HepG2 (cell line): ENCODE results near the gene CCBE1. TPM values are rescaled to one million over a fixed set of nuclear protein-coding genes. Genes with fewer than 3 reads are reported as not detected.

Experiments used
- ATAC-seq: fragments of 200-7000 bp; cut with Tn5 transposase; 3 replicates; pipeline ENCODE4 v1.9.1; 2020; ENCODE audit warnings: mild to moderate bottlenecking, moderate library complexity
- BruUV-seq: library from RNA; stranded (reverse); fragments of 400-500 nt; replicated peaks from 2 replicates; lab custom pipeline; 2021; lab: Mats Ljungman, UMichigan
- CTCF ChIA-PET: fragments of 300-600 bp; formaldehyde crosslinking; extraction: SDS; loops from one replicate; lab custom pipeline; 2021; ENCODE audit warnings: low total read pairs, inconsistent platforms, low intra/inter-chr PET ratio; lab: Yijun Ruan, JAX
- POLR2A ChIA-PET: fragments of 350-600 bp; sonication (Branson Sonifier 250); formaldehyde crosslinking; loops from one replicate; lab custom pipeline; 2020; ENCODE audit warnings: antibody characterized with exemption, inconsistent platforms; lab: Yijun Ruan, JAX
- DNase-seq: peaks from one replicate; pipeline ENCODE4 v3.0.0-alpha.2; 2015; ENCODE audit warnings: low spot score
- FAIRE-seq: peaks from 3 replicates; lab custom pipeline; 2011; peaks lifted over from hg19 to GRCh38; lab: Jason Lieb, UNC
- H2AFZ ChIP-seq: one replicate; pipeline ENCODE4 v1.6.1; 2011; ENCODE audit warnings: low read length, inconsistent platforms
- H3K27ac ChIP-seq: fragments of 300-600 bp; 3 replicates; pipeline ENCODE4 v1.8.0; 2011; ENCODE audit warnings: mixed run types, mild to moderate bottlenecking, mixed read lengths, low read length, inconsistent platforms; ENCODE audit not compliant: insufficient read depth; ENCODE audit errors: extremely low read length
- H3K27me3 ChIP-seq, 2 experiments: fragments of 200-600 bp in 1 of 2; 2 replicates in 1 of 2; 3 replicates in 1 of 2; pipeline versions ENCODE4 v1.6.0 to v1.8.0; 2011; ENCODE audit warnings: low read length in 2 of 2, mild to moderate bottlenecking in 2 of 2, moderate library complexity in 2 of 2, inconsistent platforms in 1 of 2; ENCODE audit not compliant: insufficient read depth in 2 of 2, control insufficient read depth in 1 of 2
- H3K36me3 ChIP-seq, 2 experiments: fragments of 200-600 bp in 1 of 2; replicated peaks in 1 of 2; 2 replicates in 1 of 2; 3 replicates in 1 of 2; pipeline versions ENCODE4 v1.5.1 to v1.8.0; 2011; ENCODE audit warnings: low read length in 2 of 2, inconsistent platforms in 1 of 2; ENCODE audit not compliant: insufficient read depth in 2 of 2, control insufficient read depth in 1 of 2
- H3K4me1 ChIP-seq: 2 replicates; pipeline ENCODE4 v1.5.1; 2012; ENCODE audit warnings: low read length, inconsistent platforms; ENCODE audit not compliant: insufficient read depth
- H3K4me2 ChIP-seq: 2 replicates; pipeline ENCODE4 v1.6.0; 2011; ENCODE audit warnings: low read depth, low read length, inconsistent platforms
- H3K4me3 ChIP-seq, 3 experiments: fragments of 200-600 bp in 1 of 3; sonication (generic), shearing (Covaris generic) in 1 of 3; replicated peaks in 1 of 3; 2 replicates each; pipeline ENCODE4 v1.5.1; 2011 to 2016; ENCODE audit warnings: low read length in 3 of 3, inconsistent platforms in 2 of 3, low read depth in 2 of 3, mild to moderate bottlenecking in 2 of 3, control low read depth in 1 of 3, mixed read lengths in 1 of 3; ENCODE audit not compliant: insufficient read depth in 1 of 3
- H3K79me2 ChIP-seq: one replicate; pipeline ENCODE4 v1.6.1; 2011; ENCODE audit warnings: low read length, inconsistent platforms; ENCODE audit not compliant: insufficient read depth
- H3K9ac ChIP-seq: 2 replicates; pipeline ENCODE4 v1.6.0; 2011; ENCODE audit warnings: mild to moderate bottlenecking, low read depth, low read length, inconsistent platforms; ENCODE audit not compliant: insufficient read depth
- H3K9me3 ChIP-seq: 2 replicates; pipeline ENCODE4 v1.5.1; 2012; ENCODE audit warnings: mild to moderate bottlenecking, low read length
- H4K20me1 ChIP-seq: 2 replicates; pipeline ENCODE4 v1.6.0; 2011; ENCODE audit warnings: inconsistent platforms, mild to moderate bottlenecking, low read length, moderate library complexity; ENCODE audit not compliant: insufficient read depth
- CENPX ChIP-seq: sonication (generic); formaldehyde crosslinking; IDR thresholded peaks from 2 replicates; pipeline ENCODE4 v1.9.0; 2021; ENCODE audit warnings: mild to moderate bottlenecking, missing genetic modification reagents, moderate library complexity
- HOXA7 ChIP-seq: sonication (generic); formaldehyde crosslinking; IDR thresholded peaks from 2 replicates; pipeline ENCODE4 v1.8.1; 2022; ENCODE audit warnings: mild to moderate bottlenecking, missing genetic modification reagents, moderate library complexity
- HOXA9 ChIP-seq: sonication (generic); formaldehyde crosslinking; IDR thresholded peaks from 2 replicates; pipeline ENCODE4 v1.8.1; 2022; ENCODE audit warnings: missing genetic modification reagents, mild to moderate bottlenecking, moderate library complexity, borderline replicate concordance
- KMT2B ChIP-seq: IDR thresholded peaks from 2 replicates; pipeline ENCODE4 v1.6.1; 2016; ENCODE audit warnings: missing genetic modification reagents, missing compliant biosample characterization
- LCORL ChIP-seq, 2 experiments: fragments of 450-650 bp in 1 of 2; sonication (generic) in 1 of 2; formaldehyde crosslinking in 1 of 2; IDR thresholded peaks; 2 replicates each; pipeline versions ENCODE4 v1.5.0 to v1.6.1; 2017 to 2020; ENCODE audit warnings: antibody characterized with exemption in 1 of 2, missing genetic modification reagents in 1 of 2
- POGK ChIP-seq: sonication (generic); formaldehyde crosslinking; conservative IDR thresholded peaks from 2 replicates; pipeline ENCODE4 v1.8.0; 2022; ENCODE audit warnings: mild to moderate bottlenecking, moderate library complexity, missing genetic modification reagents
- ZBTB44 ChIP-seq: sonication (generic); formaldehyde crosslinking; IDR thresholded peaks from 2 replicates; pipeline ENCODE4 v1.4.0; 2020; ENCODE audit warnings: missing genetic modification reagents
- ZSCAN30 ChIP-seq: sonication (generic); formaldehyde crosslinking; IDR thresholded peaks from 2 replicates; pipeline ENCODE4 v1.5.0; 2020; ENCODE audit warnings: mild to moderate bottlenecking, missing genetic modification reagents
- ZSCAN31 ChIP-seq: sonication (generic); formaldehyde crosslinking; IDR thresholded peaks from 2 replicates; pipeline ENCODE4 v1.5.0; 2020; ENCODE audit warnings: low read depth, mild to moderate bottlenecking, missing genetic modification reagents
- WGBS: methylation state at CpG from one replicate; pipeline ENCODE4 v1.1.6; 2017; ENCODE audit warnings: low lambda C conversion rate; 5-methylcytosine and 5-hydroxymethylcytosine counted together
- in situ Hi-C: cut with HindIII; loops from 2 replicates; pipeline ENCODE4 v1.10.0; 2017; ENCODE audit warnings: low pct_unique_long_range_greater_than_20kb; ENCODE audit not compliant: extremely low pct_ligation_motif_present
- intact Hi-C: fragments of 100-400 bp; cut with micrococcal nuclease; formaldehyde crosslinking; loops from one replicate; pipeline ENCODE4 v1.10.0; 2022; ENCODE audit not compliant: unreplicated experiment
- polyA plus RNA-seq, 8 experiments: library from polyadenylated mRNA; depleted of rRNA in 3 of 8; stranded (reverse) in 7 of 8; unstranded in 1 of 8; fragments of >200 nt; fragmentation: Illumina TruSeq in 4 of 8; extraction: Trizol in 4 of 8; gene quantifications; 2 replicates each; pipeline versions ENCODE4 v1.2.1 to v1.2.3, GENCODE V29; 2011 to 2016; ENCODE audit warnings: low read depth in 4 of 8, missing spikeins in 1 of 8, mixed read lengths in 1 of 8; ENCODE audit not compliant: insufficient read depth in 1 of 8
- total RNA-seq, 5 experiments: library from RNA; depleted of rRNA; stranded (reverse); fragments of >200 nt; fragmentation: Illumina TruSeq; extraction: Trizol; gene quantifications; 2 replicates each; pipeline ENCODE4 v1.2.3, GENCODE V29; 2016; ENCODE audit warnings: low read depth in 1 of 5
- TF ChIP-seq, protein P1 (sequence below): sonication (generic); formaldehyde crosslinking; IDR thresholded peaks from 2 replicates; pipeline ENCODE4 v1.9.0; 2021; ENCODE audit warnings: missing genetic modification reagents, borderline replicate concordance

Gene CCBE1
- total and polyA plus RNA-seq, 2 of the 13 experiments (the other 11 are each of a cell fraction or from before 2014, with no cell fraction given) = not detected

DNA sequence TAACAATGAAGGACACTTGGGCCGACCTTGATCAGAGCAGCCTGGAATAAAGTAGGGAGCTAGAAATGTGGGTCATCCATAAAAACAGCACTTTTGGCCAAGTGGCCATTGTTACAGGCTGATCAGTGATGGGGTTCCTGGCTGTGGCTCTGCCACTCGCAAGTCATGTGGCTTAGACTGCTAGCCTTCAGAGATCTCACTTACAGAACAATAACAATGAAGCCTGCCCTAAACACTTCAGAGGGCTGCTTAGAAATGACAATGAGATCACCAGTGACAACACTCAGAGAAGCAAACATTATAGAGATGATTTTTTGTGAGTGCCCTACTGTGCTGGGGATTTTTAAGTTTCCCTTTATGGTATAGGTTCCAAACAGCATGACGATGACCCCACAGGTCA is 230.2 kb downstream of the CCBE1 start (continued):
- TF ChIP-seq KMT2B (CRISPR knock-in tag) (no peak), HOXA7 (CRISPR knock-in tag) (no peak), LCORL (IDR thresholded peaks at IDR 0.05) (no peak), LCORL (CRISPR knock-in tag; IDR thresholded peaks at IDR 0.05) (no peak), HOXA9 (CRISPR knock-in tag) (no peak)

DNA sequence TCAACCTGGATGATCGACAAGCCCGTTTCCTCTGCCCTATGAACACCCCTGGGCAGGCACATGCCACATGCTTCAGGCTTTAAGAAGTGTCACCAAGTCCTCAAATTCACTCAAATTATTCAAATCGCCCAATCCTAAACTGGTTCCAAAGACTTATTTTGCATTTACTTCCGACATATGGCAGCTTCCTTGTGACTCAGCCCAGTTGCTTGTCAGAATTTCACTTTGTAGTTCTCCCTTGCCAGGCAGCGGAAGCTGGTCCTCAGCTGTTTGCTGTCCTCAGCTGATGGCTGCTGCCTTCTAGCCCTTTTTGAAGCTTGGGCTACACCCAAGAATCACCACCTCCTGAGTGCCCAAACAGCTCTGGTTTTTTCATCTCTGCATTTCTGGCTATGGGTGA is 232.7 kb downstream of the CCBE1 start:
- WGBS = 35% methylated on average over 5 of the region's 5 CpGs
- H3K4me2 ChIP-seq = no peak overlapping the region
- H4K20me1 ChIP-seq = no peaks in the 10 kb centered on the region
- ChIA-PET POLR2A (no interaction called here), CTCF (no interaction called here)
- H3K4me1 ChIP-seq = peaks cover 6% of the 10 kb centered on the region; the same call in 1 of the 2 replicates
- no peak for DNase-seq
- ATAC-seq = no peak
- no peak for FAIRE-seq
- H2AFZ ChIP-seq = no peak overlapping the region
- in situ Hi-C loops (loop anchor here (25.0 kb wide), 1 partner anchor 173 kb away; no protein-coding TSS in a partner anchor), intact Hi-C loops (no loop called here)
- H3K9ac ChIP-seq = no peak overlapping the region
- no TSS peak for BruUV-seq
- H3K4me3 ChIP-seq = no peak overlapping the region
- no peak overlapping the region for H3K27ac ChIP-seq
- H3K27me3 ChIP-seq = peaks cover 1 to 28% of the 10 kb centered on the region in 2 experiments; a peak in 3 of 5 replicates
- H3K36me3 ChIP-seq = no peaks in the 10 kb centered on the region
- no peaks in the 10 kb centered on the region for H3K9me3 ChIP-seq
- no peaks in the 10 kb centered on the region for H3K79me2 ChIP-seq
- TF ChIP-seq POGK (no peak), ZSCAN30 (CRISPR knock-in tag) (no peak), CENPX (CRISPR knock-in tag) (no peak), ZBTB44 (no peak), ZSCAN31 (CRISPR knock-in tag) (no peak)
- TF ChIP-seq, protein P1, sequence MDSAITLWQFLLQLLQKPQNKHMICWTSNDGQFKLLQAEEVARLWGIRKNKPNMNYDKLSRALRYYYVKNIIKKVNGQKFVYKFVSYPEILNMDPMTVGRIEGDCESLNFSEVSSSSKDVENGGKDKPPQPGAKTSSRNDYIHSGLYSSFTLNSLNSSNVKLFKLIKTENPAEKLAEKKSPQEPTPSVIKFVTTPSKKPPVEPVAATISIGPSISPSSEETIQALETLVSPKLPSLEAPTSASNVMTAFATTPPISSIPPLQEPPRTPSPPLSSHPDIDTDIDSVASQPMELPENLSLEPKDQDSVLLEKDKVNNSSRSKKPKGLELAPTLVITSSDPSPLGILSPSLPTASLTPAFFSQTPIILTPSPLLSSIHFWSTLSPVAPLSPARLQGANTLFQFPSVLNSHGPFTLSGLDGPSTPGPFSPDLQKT (CRISPR knock-in tag) = no peak
